Muscle of leg (tissue), 11 donors: ENCODE data around the gene OPN4. TPM values are rescaled to one million over a fixed set of nuclear protein-coding genes. Genes with fewer than 3 reads are reported as not detected.

Experiments used
- DNase-seq: peaks from one replicate; pipeline ENCODE4 v3.0.0; 2013
- H3K27ac ChIP-seq: one replicate; pipeline ENCODE4 v1.5.1; 2013; ENCODE audit warnings: mild to moderate bottlenecking, low read length, control low read depth
- H3K27me3 ChIP-seq: one replicate; pipeline ENCODE4 v1.6.1; 2013; ENCODE audit warnings: low read length; ENCODE audit not compliant: control insufficient read depth, insufficient read depth
- H3K36me3 ChIP-seq: one replicate; pipeline ENCODE4 v1.6.1; 2013; ENCODE audit warnings: low read length; ENCODE audit not compliant: control insufficient read depth, insufficient read depth
- H3K4me1 ChIP-seq: one replicate; pipeline ENCODE4 v1.6.1; 2013; ENCODE audit warnings: low read length; ENCODE audit not compliant: control insufficient read depth, insufficient read depth
- H3K4me3 ChIP-seq: one replicate; pipeline ENCODE4 v1.5.1; 2013; ENCODE audit warnings: low read length, control low read depth
- H3K9me3 ChIP-seq: replicated peaks from 2 replicates; pipeline ENCODE4 v1.6.1; 2013; ENCODE audit warnings: low read depth, low read length; ENCODE audit not compliant: control insufficient read depth
- WGBS: methylation state at CpG from one replicate; pipeline ENCODE4 v1.1.5; 2013; ENCODE audit warnings: missing lambda C conversion rate; ENCODE audit not compliant: insufficient coverage; 5-methylcytosine and 5-hydroxymethylcytosine counted together
- polyA plus RNA-seq, 8 donors: library from polyadenylated mRNA; unstranded; fragments of 120-200 nt; gene quantifications; one replicate each; pipeline versions ENCODE4 v1.2.1 to v1.2.3, GENCODE V29; 2013; ENCODE audit warnings: inconsistent platforms in 1 of 8, low replicate concordance in 1 of 8; ENCODE audit not compliant: insufficient read length in 8 of 8, insufficient read depth in 1 of 8
- total RNA-seq: library from RNA; stranded (reverse); fragments of 120-200 nt; gene quantifications from one replicate; pipeline ENCODE4 v1.2.4, GENCODE V29; 2013

The OPN4 gene
- total and polyA plus RNA-seq, 9 donors, result 0.04 to 2.8 (median 1.5) TPM

DNA sequence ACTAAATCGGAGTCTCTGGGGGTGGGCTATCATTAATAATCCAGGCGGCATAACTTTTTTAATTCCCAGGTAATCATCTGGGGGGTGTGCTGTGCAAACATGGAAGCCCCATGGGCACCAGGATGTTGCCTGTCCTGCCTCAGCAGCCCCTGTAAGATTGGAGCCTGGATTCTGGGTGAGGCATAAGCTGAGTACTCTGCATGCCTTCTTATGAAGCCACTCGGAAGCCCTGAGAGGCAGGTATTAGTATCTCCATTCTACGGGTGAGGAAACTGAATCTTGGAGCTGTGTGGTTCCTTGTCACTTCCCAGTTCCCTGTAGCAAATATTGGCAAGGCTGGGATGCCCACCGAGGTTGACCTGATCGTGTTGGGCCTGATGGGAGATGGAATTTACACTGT lies 7.4 kb upstream of the OPN4 start:
- Histone ChIP-seq H3K4me1 (peaks cover 64% of the 10 kb centered on the region), H3K9me3 (no peaks in the 10 kb centered on the region), H3K27me3 (no peaks in the 10 kb centered on the region), H3K36me3 (no peaks in the 10 kb centered on the region), H3K27ac (no peak overlapping the region), H3K4me3 (no peak overlapping the region)
- 55% methylated on average over 2 of the region's 6 CpGs for WGBS
- DNase-seq, result no peak

GRCh38 chr10:86647773-86648703 lies 6.3 kb upstream of the OPN4 start:
- WGBS, result 67% methylated on average over 9 of the region's 13 CpGs

DNA sequence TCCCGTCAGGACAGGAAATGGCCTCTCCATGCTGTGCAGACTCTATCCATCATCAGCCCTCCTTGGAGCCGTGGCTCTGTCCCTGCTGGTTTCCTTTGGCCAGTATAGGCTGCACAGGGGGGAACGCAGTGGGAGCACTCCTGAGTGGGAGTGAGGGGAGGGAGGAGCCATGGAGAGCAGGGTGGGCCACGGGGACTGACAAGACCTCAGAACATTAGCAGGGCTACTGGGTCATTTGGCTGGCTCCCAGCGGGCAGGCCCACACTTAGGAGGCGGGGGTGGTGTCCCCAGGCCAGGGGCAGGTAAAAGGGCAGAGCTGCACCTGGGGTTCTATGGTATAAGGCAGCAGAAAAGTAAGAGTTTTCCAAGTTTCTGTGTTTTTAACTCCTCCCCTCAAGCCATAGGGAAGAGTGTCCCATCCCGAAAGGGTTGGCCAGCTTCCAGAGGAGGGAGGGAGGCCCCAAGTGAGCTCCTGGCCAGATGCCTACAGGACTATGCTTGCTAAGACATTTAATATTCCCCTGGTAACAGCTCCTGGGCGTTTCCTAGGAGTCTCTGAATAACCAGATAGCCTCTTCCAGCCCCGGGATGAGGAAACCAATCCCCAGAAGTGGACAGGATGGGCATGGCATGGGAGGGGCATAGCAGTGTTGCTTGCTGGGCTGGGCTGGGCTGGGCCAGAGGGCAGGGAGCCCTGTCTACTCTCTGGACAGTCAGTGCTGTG lies 5.5 kb upstream of the OPN4 start:
- no peaks in the 10 kb centered on the region for H3K36me3 ChIP-seq
- no peaks in the 10 kb centered on the region for H3K9me3 ChIP-seq
- WGBS, result 23% methylated on average over 8 of the region's 9 CpGs
- H3K4me3 ChIP-seq, result no peak overlapping the region
- H3K27ac ChIP-seq, result peak overlapping the region; percentile 74
- peak; percentile 89 for DNase-seq
- H3K4me1 ChIP-seq, result peaks cover 70% of the 10 kb centered on the region
- no peaks in the 10 kb centered on the region for H3K27me3 ChIP-seq

More at GRCh38 chr10:86647773-86648703, 6.3 kb upstream of the OPN4 start:
- H3K4me1 ChIP-seq, result peaks cover 72% of the 10 kb centered on the region
- no peaks in the 10 kb centered on the region for H3K27me3 ChIP-seq
- no peak overlapping the region for H3K4me3 ChIP-seq
- H3K9me3 ChIP-seq, result no peaks in the 10 kb centered on the region
- DNase-seq, result peak; percentile 28
- H3K27ac ChIP-seq, result peak overlapping the region; percentile 47
- no peaks in the 10 kb centered on the region for H3K36me3 ChIP-seq

DNA sequence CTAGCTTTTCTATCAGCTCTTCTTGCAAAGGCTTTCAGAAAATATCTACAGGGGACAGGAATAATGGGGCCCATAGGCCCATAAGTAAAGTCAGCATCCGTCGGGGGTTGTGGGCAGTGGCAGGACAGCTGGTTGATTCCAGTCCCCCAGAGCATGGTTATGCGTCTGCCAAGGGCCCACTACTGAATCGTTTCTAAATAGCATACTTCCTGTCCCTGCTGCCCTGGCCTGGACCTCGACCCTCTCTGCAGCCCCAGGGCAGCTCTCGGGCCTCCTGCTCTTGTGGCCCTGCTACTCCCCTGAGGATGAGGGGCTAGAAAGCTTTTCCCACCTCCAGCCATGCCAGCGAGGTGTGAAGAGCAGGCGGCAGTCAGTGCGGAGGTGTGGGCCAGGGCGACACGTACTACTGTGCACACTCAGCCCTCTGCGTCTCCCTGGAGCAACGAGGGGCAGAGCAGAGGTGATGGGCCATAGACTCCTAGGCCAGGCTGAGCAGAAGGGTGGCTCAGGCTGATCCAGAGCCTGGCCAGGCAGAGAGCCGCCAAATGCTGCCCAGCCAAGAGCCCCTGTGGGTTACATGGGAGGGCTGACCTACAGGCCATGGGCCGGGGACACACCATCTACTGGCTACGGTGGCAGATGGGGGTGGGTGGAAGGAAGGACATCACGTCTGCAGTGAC lies 4.7 kb upstream of the OPN4 start:
- Histone ChIP-seq H3K27me3 (no peaks in the 10 kb centered on the region), H3K27ac (peak overlapping the region; percentile 74), H3K9me3 (no peaks in the 10 kb centered on the region), H3K4me1 (peaks cover 69% of the 10 kb centered on the region), H3K36me3 (no peaks in the 10 kb centered on the region), H3K4me3 (no peak overlapping the region)
- DNase-seq, result peak; percentile 22
- WGBS, result 66% methylated on average over 14 of the region's 17 CpGs

DNA sequence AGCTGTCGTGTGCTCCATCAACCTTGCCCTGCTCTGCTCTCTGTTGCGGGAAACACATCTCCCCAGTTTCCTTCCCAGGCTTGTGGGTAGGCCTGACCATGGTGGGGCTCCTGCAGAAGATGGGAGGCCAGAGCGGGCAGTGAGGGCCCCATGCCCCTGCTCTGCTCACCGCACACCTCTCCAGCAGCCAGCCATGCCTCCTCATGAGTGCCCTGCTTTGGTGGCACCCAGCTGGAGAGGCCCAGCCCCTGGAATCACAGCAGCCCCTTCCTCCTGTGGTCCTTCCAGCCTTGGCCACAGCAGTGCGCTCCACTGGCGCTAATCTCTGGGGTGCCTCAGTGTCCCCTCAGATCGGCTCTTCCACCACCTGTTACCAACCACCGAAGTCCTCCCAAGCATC lies 4.2 kb upstream of the OPN4 start:
- no peaks in the 10 kb centered on the region for H3K9me3 ChIP-seq
- no peak for DNase-seq
- no peaks in the 10 kb centered on the region for H3K27me3 ChIP-seq
- WGBS, result 96% methylated on average over 6 of the region's 8 CpGs
- peaks cover 71% of the 10 kb centered on the region for H3K4me1 ChIP-seq
- no peaks in the 10 kb centered on the region for H3K36me3 ChIP-seq
- peak overlapping the region; percentile 53 for H3K27ac ChIP-seq
- H3K4me3 ChIP-seq, result no peak overlapping the region

DNA sequence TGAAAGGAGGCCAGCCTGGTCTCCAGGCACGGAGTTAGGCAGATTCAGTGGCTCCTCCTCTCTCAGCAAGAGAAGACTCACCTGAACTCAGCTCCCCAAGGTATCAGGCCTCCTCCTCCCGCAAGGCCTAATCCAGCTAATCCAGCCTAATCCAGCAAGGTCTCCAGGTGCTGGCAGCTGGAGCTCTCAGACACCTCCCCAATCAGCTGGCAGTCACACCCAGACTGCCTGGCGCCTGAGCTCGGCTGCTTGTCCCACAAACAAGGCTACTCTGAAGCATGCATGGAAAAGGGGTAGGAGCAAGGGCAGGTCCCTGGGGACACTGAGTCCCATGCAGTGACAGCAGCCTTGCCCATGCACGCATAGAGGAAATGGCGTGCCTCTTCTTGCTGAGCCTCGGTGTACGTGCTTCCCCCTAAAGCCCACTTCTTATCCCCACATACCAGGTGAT lies 3.3 kb upstream of the OPN4 start:
- Histone ChIP-seq H3K27me3 (no peaks in the 10 kb centered on the region), H3K36me3 (no peaks in the 10 kb centered on the region), H3K9me3 (no peaks in the 10 kb centered on the region), H3K4me3 (no peak overlapping the region), H3K27ac (no peak overlapping the region), H3K4me1 (peaks cover 71% of the 10 kb centered on the region)
- DNase-seq, result no peak
- 61% methylated on average over 3 of the region's 8 CpGs for WGBS

- no peaks in the 10 kb centered on the region for H3K36me3 ChIP-seq
- H3K4me3 ChIP-seq, result no peak overlapping the region
- H3K4me1 ChIP-seq, result peaks cover 66% of the 10 kb centered on the region
- H3K9me3 ChIP-seq, result no peaks in the 10 kb centered on the region
- DNase-seq, result no peak
- no peak overlapping the region for H3K27ac ChIP-seq
- WGBS, result 77% methylated on average over 12 of the region's 16 CpGs
- H3K27me3 ChIP-seq, result no peaks in the 10 kb centered on the region
Measured at GRCh38 chr10:86651631-86652331, 2.6 kb upstream of the OPN4 start.

- WGBS, result 63% methylated on average over 6 of the region's 14 CpGs
- Histone ChIP-seq H3K27ac (no peak overlapping the region), H3K9me3 (no peaks in the 10 kb centered on the region), H3K27me3 (no peaks in the 10 kb centered on the region), H3K4me3 (no peak overlapping the region), H3K4me1 (peaks cover 62% of the 10 kb centered on the region), H3K36me3 (no peaks in the 10 kb centered on the region)
- peak; percentile 54 for DNase-seq
Measured at GRCh38 chr10:86652361-86653202, 1.8 kb upstream of the OPN4 start.

DNA sequence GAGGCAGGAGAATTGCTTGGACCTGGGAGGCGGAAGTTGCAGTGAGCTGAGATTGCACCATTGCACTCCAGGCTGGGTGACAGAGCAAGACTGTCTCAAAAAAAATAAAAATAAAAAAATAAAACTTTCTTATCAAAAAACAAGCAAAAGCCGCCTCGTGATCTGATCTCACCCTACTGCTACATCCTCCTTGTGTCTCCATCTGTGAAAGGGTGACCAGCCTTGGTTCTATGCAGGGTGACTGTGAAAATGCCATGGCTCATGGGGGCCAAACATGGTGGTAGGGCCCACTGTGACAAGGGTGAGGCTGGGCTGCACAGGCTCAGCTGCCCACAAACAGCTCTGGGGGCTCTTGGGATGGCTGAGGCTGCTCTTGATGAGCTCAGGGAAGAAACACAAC lies 968 bp upstream of the OPN4 start:
- Histone ChIP-seq H3K4me3 (no peak overlapping the region), H3K36me3 (no peaks in the 10 kb centered on the region), H3K27ac (no peak overlapping the region), H3K27me3 (no peaks in the 10 kb centered on the region), H3K4me1 (peaks cover 56% of the 10 kb centered on the region), H3K9me3 (no peaks in the 10 kb centered on the region)
- no CpG with 5 or more reads among the region's 3 CpGs for WGBS
- no peak for DNase-seq
